ENCODE results near the gene CREBZF.

- TF ChIP-seq, protein P1, sequence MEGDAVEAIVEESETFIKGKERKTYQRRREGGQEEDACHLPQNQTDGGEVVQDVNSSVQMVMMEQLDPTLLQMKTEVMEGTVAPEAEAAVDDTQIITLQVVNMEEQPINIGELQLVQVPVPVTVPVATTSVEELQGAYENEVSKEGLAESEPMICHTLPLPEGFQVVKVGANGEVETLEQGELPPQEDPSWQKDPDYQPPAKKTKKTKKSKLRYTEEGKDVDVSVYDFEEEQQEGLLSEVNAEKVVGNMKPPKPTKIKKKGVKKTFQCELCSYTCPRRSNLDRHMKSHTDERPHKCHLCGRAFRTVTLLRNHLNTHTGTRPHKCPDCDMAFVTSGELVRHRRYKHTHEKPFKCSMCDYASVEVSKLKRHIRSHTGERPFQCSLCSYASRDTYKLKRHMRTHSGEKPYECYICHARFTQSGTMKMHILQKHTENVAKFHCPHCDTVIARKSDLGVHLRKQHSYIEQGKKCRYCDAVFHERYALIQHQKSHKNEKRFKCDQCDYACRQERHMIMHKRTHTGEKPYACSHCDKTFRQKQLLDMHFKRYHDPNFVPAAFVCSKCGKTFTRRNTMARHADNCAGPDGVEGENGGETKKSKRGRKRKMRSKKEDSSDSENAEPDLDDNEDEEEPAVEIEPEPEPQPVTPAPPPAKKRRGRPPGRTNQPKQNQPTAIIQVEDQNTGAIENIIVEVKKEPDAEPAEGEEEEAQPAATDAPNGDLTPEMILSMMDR (IDR thresholded peaks at IDR 0.05): no peak
- TF ChIP-seq EZH2 (IDR thresholded peaks at IDR 0.05; ENCODE audit: borderline replicate concordance, insufficient read depth, low read depth, low read length, poor library complexity, severe bottlenecking): no peak
Measured at GRCh38 chr11:85710917-85711316, 46.0 kb upstream of the CREBZF start.

All from B cell (primary cell).